Heart right ventricle (tissue), 16 donors: Measurements from ENCODE around the gene ELF5. TPM values are rescaled to one million over a fixed set of nuclear protein-coding genes. Genes with fewer than 3 reads are reported as not detected.

Source experiments
- ATAC-seq, 8 donors: fragments of 200-7000 bp; cut with Tn5 transposase; one replicate each; pipeline ENCODE4 v1.9.1; 2020; ENCODE audit warnings: mild to moderate bottlenecking in 8 of 8, moderate library complexity in 8 of 8, moderate number of reproducible peaks in 1 of 8
- DNase-seq, 2 donors: peaks; one replicate each; pipeline ENCODE4 v3.0.0-alpha.2; 2020
- H3K27ac ChIP-seq, 10 donors: fragments of 200-600 bp; sonication (generic) in 2 of 10; one replicate each; pipeline versions ENCODE4 v1.5.0 to v1.8.0; 2020 to 2022; ENCODE audit warnings: mild to moderate bottlenecking in 3 of 10
- H3K27me3 ChIP-seq, 7 donors: fragments of 200-600 bp; one replicate each; pipeline ENCODE4 v1.8.0; 2021 to 2022; ENCODE audit warnings: mild to moderate bottlenecking in 2 of 7
- H3K36me3 ChIP-seq, 9 donors: fragments of 200-600 bp; sonication (generic) in 1 of 9; one replicate each; pipeline versions ENCODE4 v1.5.0 to v1.8.0; 2020 to 2022; ENCODE audit warnings: mild to moderate bottlenecking in 2 of 9
- H3K4me1 ChIP-seq, 9 donors: fragments of 200-600 bp; sonication (generic) in 1 of 9; one replicate each; pipeline versions ENCODE4 v1.5.0 to v1.8.0; 2020 to 2022; ENCODE audit warnings: mild to moderate bottlenecking in 4 of 9
- H3K4me3 ChIP-seq, 10 donors: fragments of 200-600 bp; sonication (generic) in 2 of 10; one replicate each; pipeline versions ENCODE4 v1.5.0 to v1.8.0; 2020 to 2022; ENCODE audit warnings: mild to moderate bottlenecking in 7 of 10, moderate library complexity in 2 of 10
- H3K9me3 ChIP-seq, 11 donors: fragments of 200-600 bp in 10 of 11; sonication (generic) in 2 of 11; one replicate each; pipeline versions ENCODE4 v1.5.0 to v1.8.0; 2013 to 2022; ENCODE audit warnings: mild to moderate bottlenecking in 2 of 11, control low read depth in 1 of 11, moderate library complexity in 1 of 11
- CTCF ChIP-seq, 9 donors: fragments of 200-600 bp; sonication (generic) in 2 of 9; IDR thresholded peaks; one replicate each; pipeline versions ENCODE4 v1.5.0 to v1.8.0; 2021 to 2022; ENCODE audit warnings: antibody characterized with exemption in 9 of 9, mild to moderate bottlenecking in 5 of 9, moderate library complexity in 1 of 9
- WGBS, 2 donors: extraction: QIAGEN DNeasy Blood & Tissue Kit; methylation state at CpG; one replicate each; pipeline ENCODE4 v1.1.7; 2013; ENCODE audit warnings: inconsistent platforms in 1 of 2; 5-methylcytosine and 5-hydroxymethylcytosine counted together
- intact Hi-C, 10 donors: fragments of 100-400 bp; cut with DNase I; formaldehyde crosslinking; loops; one replicate each; pipeline versions ENCODE4 v1.11.1 to v1.14.2; 2022
- long read RNA-seq, 3 donors: library from polyadenylated mRNA; unstranded; transcript quantifications; one replicate each; pipeline ENCODE4 v2.0.0, GENCODE V29; 2020 to 2021
- polyA plus RNA-seq, 2 donors: library from polyadenylated mRNA; stranded (reverse); fragments of 200-250 nt; gene quantifications; one replicate each; pipeline ENCODE4 v1.2.3, GENCODE V29; 2013
- total RNA-seq, 10 donors: library from RNA; stranded (reverse); fragmentation: NEBNext Ultra II Directional in 3 of 10; extraction: Animal tissue kit (Norgen Biotek cat#: 25700) in 3 of 10; gene quantifications; one replicate each; pipeline versions ENCODE4 v1.2.1 to v1.2.4, GENCODE V29; 2021 to 2023
- donor health status: Arrhythmogenic right ventricular cardiomyopathy.
- donor health status: ischemic (EF 13 %, LVEDD 7.1; RV severe dilation, severe dysfunction).
- donor health status: healthy with polysubstance abuse.
- donor health status: DM: no; HTN: yes; CAD: no.
- donor health status: DM: no; HTN: no; CAD: no.
- donor health status: ischemic (EF 25% LVEDD 6.9; RV normal size, moderate dysfunction).
- donor health status: ischemic (EF 25% LVEDD 5.7; RV mildly dilated, moderate dysfunction).
- donor health status: healthy.
- donor health status: DM: yes; HTN: yes; CAD: no.
- donor health status: Ischemic cardiomyopathy.
- donor health status: ischemic (EF 35%, LVEDD 5.7; RV mildly dilated, moderate dysfunction).
- donor health status: nonischemic (EF 11% LVEDD 7.7; RV severe dilation, severe dysfunction).
- donor health status: DM: yes; HTN: yes; CAD: no.
- donor health status: PGD.
- donor health status: ischemic (EF 29% LVEDD 5.4; RV normal size, mild dysfunction).
- donor health status: nonischemic (EF 23%, LVEDD 6.1; RV moderate dilation, normal function).

ELF5 gene
- total RNA-seq (not detected), polyA plus RNA-seq (not detected)
- long read RNA-seq, donor 1 = 0 reads
- long read RNA-seq, donor 2 = 0 reads
- long read RNA-seq, donor 3 = 0 reads

DNA sequence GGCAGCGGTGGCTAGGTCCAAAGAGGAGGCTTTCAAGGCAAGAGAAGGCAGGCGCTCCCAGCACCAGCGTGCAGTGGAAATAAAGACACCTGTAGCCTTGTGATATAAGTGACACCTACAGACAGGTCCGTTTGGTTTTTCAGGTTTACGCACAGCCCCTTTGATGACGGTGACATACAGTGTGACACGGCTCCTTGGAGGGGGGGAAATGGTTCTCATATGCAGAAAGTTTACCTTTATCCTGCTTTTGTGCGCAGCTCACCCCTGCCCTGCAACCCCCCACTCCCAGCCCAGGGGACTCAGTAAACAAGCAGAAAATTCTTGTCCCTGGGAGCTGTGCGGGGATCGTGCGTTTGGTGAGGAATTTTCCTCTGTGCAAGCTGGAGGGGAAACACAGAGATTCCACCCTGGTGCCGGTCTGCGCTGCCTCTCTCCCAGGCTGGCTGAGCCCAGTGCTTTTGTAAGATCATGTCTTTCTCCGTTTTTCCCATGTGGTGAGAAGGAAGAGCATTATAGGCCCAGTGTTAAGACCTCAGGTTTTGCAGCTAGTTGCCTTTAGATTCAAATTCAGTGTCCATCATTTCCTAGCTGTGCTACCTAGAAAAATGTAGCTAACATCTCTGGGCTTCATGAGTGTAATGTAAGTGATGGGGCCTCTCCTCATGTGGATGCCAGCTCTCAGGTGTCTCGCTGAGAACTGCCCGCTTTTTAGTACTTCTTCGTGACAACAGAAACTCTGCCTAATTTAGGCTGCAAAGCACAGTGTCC, at the start of gene ELF5:
Gene ELF5 (minus strand): TSS at position 113 of the 768 bp plus-strand sequence. CDS start 8,045 bp downstream, outside the sequence.
- ATAC-seq (peak in 1 of 8 donors; percentile 17), DNase-seq (no peak)
- intact Hi-C loops = loop anchor here in 2 of 10 donors (5.0 to 10.0 kb wide), 3 partner anchors 381 to 881 kb away; no protein-coding TSS in a partner anchor
- Histone ChIP-seq H3K4me3 (no peak within 1 kb of the TSS), H3K4me1 (peaks cover 0 to 10% (median 0%) of the 10 kb centered on the region in 9 donors), H3K9me3 (no peaks in the 10 kb centered on the region), H3K36me3 (no peaks in the 10 kb centered on the region), H3K27ac (no peak within 1 kb of the TSS), H3K27me3 (peaks cover 0 to 5% (median 0%) of the 10 kb centered on the region in 7 donors)
- 80% methylated on average over 17 of the region's 17 CpGs for WGBS, 2 donors
- no peak for TF ChIP-seq CTCF (IDR thresholded peaks at IDR 0.05)

DNA sequence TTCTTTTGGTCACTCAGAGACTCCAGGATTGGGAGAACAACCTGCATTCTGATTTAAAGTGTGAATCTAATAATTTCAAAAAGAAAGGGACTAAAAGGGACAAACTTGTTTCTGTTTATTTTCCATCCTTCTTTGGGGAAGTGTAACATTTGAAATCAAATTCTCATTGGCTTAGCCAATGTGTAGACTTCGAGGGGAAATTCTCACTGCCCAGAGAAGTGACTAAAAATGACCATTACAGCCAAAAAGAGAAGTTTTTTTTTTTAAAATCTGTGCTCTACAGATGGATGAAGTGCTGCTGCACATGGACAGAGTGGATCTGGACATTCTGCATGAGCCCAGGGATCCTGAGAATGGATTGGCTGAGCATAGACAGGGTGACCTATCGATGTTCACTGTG, 49.4 kb upstream of the ELF5 start:
- Histone ChIP-seq H3K36me3 (no peaks in the 10 kb centered on the region), H3K4me3 (no peak overlapping the region), H3K27ac (no peak overlapping the region), H3K9me3 (no peaks in the 10 kb centered on the region), H3K27me3 (peaks cover 0 to 41% (median 19%) of the 10 kb centered on the region in 7 donors), H3K4me1 (peaks cover 0 to 3% (median 0%) of the 10 kb centered on the region in 9 donors)
- intact Hi-C loops = loop anchor here in 1 of 10 donors (10.0 kb wide), 1 partner anchor 62 kb away; the partner anchor contains the start of gene EHF
- TF ChIP-seq CTCF (IDR thresholded peaks at IDR 0.05) = no peak
- DNase-seq (no peak), ATAC-seq (no peak)
- 78% methylated on average over 2 of the region's 2 CpGs for WGBS, 2 donors

DNA sequence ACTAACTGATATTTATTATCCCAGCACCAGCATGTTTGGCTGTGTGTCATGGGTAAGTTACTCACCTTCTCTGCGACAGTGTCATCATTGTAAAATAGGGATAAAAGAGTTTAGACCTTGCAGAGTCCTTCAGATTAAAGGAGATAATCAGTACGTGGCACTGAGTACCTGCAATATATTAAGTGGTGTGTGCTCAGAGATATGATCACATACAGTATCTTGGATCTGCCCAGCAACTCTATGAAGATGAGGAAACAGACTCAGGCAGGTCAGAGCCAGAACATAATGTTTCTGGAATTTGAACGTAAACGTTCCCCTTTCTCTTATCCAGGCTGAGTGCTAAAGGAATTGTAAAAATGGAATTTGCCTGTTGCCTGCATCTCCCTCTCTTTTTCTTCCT, 46.9 kb upstream of the ELF5 start:
- Histone ChIP-seq H3K27ac (no peak overlapping the region), H3K36me3 (no peaks in the 10 kb centered on the region), H3K9me3 (no peaks in the 10 kb centered on the region), H3K27me3 (peaks cover 0 to 48% (median 23%) of the 10 kb centered on the region in 7 donors), H3K4me1 (peaks cover 0 to 3% (median 0%) of the 10 kb centered on the region in 9 donors), H3K4me3 (no peak overlapping the region)
- 70 to 74% methylated on average over 4 of the region's 4 CpGs for WGBS, 2 donors
- no peak for DNase-seq
- intact Hi-C loops = loop anchor here in 1 of 10 donors (10.0 kb wide), 1 partner anchor 64 kb away; the partner anchor contains the start of gene EHF
- TF ChIP-seq CTCF (IDR thresholded peaks at IDR 0.05) = no peak
- ATAC-seq = no peak

- Histone ChIP-seq H3K4me3 (no peak overlapping the region), H3K4me1 (no peaks in the 10 kb centered on the region), H3K27ac (no peak overlapping the region), H3K36me3 (no peaks in the 10 kb centered on the region), H3K27me3 (peaks cover 0 to 47% (median 24%) of the 10 kb centered on the region in 7 donors), H3K9me3 (no peaks in the 10 kb centered on the region)
- WGBS, 2 donors = 80 to 82% methylated on average over 4 of the region's 4 CpGs
- DNase-seq (no peak), ATAC-seq (no peak)
- TF ChIP-seq CTCF (IDR thresholded peaks at IDR 0.05) = no peak
- intact Hi-C loops = no loop called here
Observed at GRCh38 chr11:34558673-34559072, 45.1 kb upstream of the ELF5 start.
